ENCODE measurements around the gene CARD8. TPM values are rescaled to one million over a fixed set of nuclear protein-coding genes. Genes with fewer than 3 reads are reported as not detected.
A peak's percentile ranks its signal among the peaks of the same experiment; 100 is the strongest.

CARD8 gene
- total RNA-seq, 1 experiment from 2014 or later = 25.6 TPM

- H3K9me2 ChIP-seq (ENCODE audit: insufficient read depth) = no peaks in the 10 kb centered on the region
- TF ChIP-seq CTCF (conservative IDR thresholded peaks at IDR 0.05) (no peak), EZH2 (IDR thresholded peaks at IDR 0.05; ENCODE audit: low read depth) (no peak)
- BruUV-seq (replicated peaks) = no TSS peak
- no peak overlapping the region for H3K4me3 ChIP-seq
- peaks cover 18% of the 10 kb centered on the region for H3K79me2 ChIP-seq (ENCODE audit: low read depth)
- no peak for DNase-seq
- H3F3A ChIP-seq (ENCODE audit: insufficient read depth, low read depth) = peaks cover 3% of the 10 kb centered on the region; the same call in 1 of the 2 replicates
- peak overlapping the region; percentile 48; the same call in 1 of the 2 replicates for H3K4me2 ChIP-seq
- CTCF ChIA-PET = no interaction called here
- H3K4me1 ChIP-seq (replicated peaks; ENCODE audit: insufficient read depth) = peaks cover 24% of the 10 kb centered on the region
- no peaks in the 10 kb centered on the region for H3K27me3 ChIP-seq (ENCODE audit: insufficient read depth, low read depth)
- no peak overlapping the region for H3K27ac ChIP-seq
- intact Hi-C loops (cut with micrococcal nuclease; ENCODE audit: unreplicated experiment) = no loop called here
- H2AFZ ChIP-seq = no peak overlapping the region
- H3K36me3 ChIP-seq (ENCODE audit: low read depth) = 0 out of 2 replicates have a peak, but pooled peaks cover 5% of the 10 kb centered on the region
- H3K9me3 ChIP-seq (ENCODE audit: insufficient read depth, low read depth) = no peaks in the 10 kb centered on the region
- no peaks in the 10 kb centered on the region for H4K20me1 ChIP-seq (ENCODE audit: insufficient read depth)
- POLR2A ChIA-PET (ENCODE audit: unreplicated experiment) = no interaction called here
Measured at GRCh38 chr19:48249502-48250014, 6.2 kb downstream of the CARD8 start.

- TF ChIP-seq EZH2 (IDR thresholded peaks at IDR 0.05; ENCODE audit: low read depth) = no peak
- TF ChIP-seq CTCF (conservative IDR thresholded peaks at IDR 0.05) = no peak
- Histone ChIP-seq H3K27me3 (ENCODE audit: insufficient read depth, low read depth) (no peaks in the 10 kb centered on the region), H3K36me3 (ENCODE audit: low read depth) (no peaks in the 10 kb centered on the region), H3K27ac (no peak overlapping the region), H2AFZ (no peak overlapping the region), H3K4me1 (replicated peaks; ENCODE audit: insufficient read depth) (peaks cover 18% of the 10 kb centered on the region), H3K9me2 (ENCODE audit: insufficient read depth) (no peaks in the 10 kb centered on the region), H3K4me3 (no peak overlapping the region), H3K9me3 (ENCODE audit: insufficient read depth, low read depth) (no peaks in the 10 kb centered on the region), H3F3A (ENCODE audit: insufficient read depth, low read depth) (peaks cover 3% of the 10 kb centered on the region; the same call in 1 of the 2 replicates), H3K79me2 (ENCODE audit: low read depth) (peaks cover 5% of the 10 kb centered on the region; the same call in 1 of the 2 replicates), H3K4me2 (no peak overlapping the region), H4K20me1 (ENCODE audit: insufficient read depth) (no peaks in the 10 kb centered on the region)
- BruUV-seq (replicated peaks) = no TSS peak
- DNase-seq = no peak
- intact Hi-C loops (cut with micrococcal nuclease; ENCODE audit: unreplicated experiment) = no loop called here
- POLR2A ChIA-PET (ENCODE audit: unreplicated experiment) = no interaction called here
- CTCF ChIA-PET = no interaction called here
Measured at GRCh38 chr19:48248081-48248833, 7.5 kb downstream of the CARD8 start.

- Histone ChIP-seq H3K36me3 (ENCODE audit: low read depth) (no peaks in the 10 kb centered on the region), H3K4me2 (no peak overlapping the region), H3K4me3 (no peak overlapping the region), H2AFZ (no peak overlapping the region), H3K9me3 (ENCODE audit: insufficient read depth, low read depth) (no peaks in the 10 kb centered on the region), H3K79me2 (ENCODE audit: low read depth) (no peaks in the 10 kb centered on the region), H3K9me2 (ENCODE audit: insufficient read depth) (no peaks in the 10 kb centered on the region), H3K27ac (no peak overlapping the region), H3F3A (ENCODE audit: insufficient read depth, low read depth) (peaks cover 3% of the 10 kb centered on the region; the same call in 1 of the 2 replicates), H3K27me3 (ENCODE audit: insufficient read depth, low read depth) (no peaks in the 10 kb centered on the region), H3K4me1 (replicated peaks; ENCODE audit: insufficient read depth) (peaks cover 18% of the 10 kb centered on the region), H4K20me1 (ENCODE audit: insufficient read depth) (no peaks in the 10 kb centered on the region)
- DNase-seq = no peak
- BruUV-seq (replicated peaks) = no TSS peak
- no peak for TF ChIP-seq EZH2 (IDR thresholded peaks at IDR 0.05; ENCODE audit: low read depth)
- TF ChIP-seq CTCF (conservative IDR thresholded peaks at IDR 0.05) = no peak
- intact Hi-C loops (cut with micrococcal nuclease; ENCODE audit: unreplicated experiment) = no loop called here
- CTCF ChIA-PET = no interaction called here
- POLR2A ChIA-PET (ENCODE audit: unreplicated experiment) = no interaction called here
Measured at GRCh38 chr19:48247212-48247611, 8.5 kb downstream of the CARD8 start.

All from PC-9 (cell line).